Mucosa of descending colon (tissue), 3 donors: Measurements from ENCODE around the gene SEC14L1. TPM values are rescaled to one million over a fixed set of nuclear protein-coding genes. Genes with fewer than 3 reads are reported as not detected.

Source experiments
- ATAC-seq: fragments of 200-7000 bp; cut with Tn5 transposase; one replicate; pipeline ENCODE4 v1.9.1; 2020; ENCODE audit warnings: mild to moderate bottlenecking, moderate library complexity
- DNase-seq, 3 donors: peaks; one replicate each; pipeline ENCODE4 v3.0.0-alpha.2; 2020
- H3K36me3 ChIP-seq: fragments of 200-600 bp; one replicate; pipeline ENCODE4 v1.8.0; 2021; ENCODE audit warnings: low read depth, mild to moderate bottlenecking
- H3K4me1 ChIP-seq: fragments of 200-600 bp; one replicate; pipeline ENCODE4 v1.8.0; 2021; ENCODE audit warnings: low read depth, mild to moderate bottlenecking
- H3K4me3 ChIP-seq: fragments of 200-600 bp; one replicate; pipeline ENCODE4 v1.8.0; 2021; ENCODE audit warnings: mild to moderate bottlenecking
- H3K9me3 ChIP-seq: fragments of 200-600 bp; one replicate; pipeline ENCODE4 v1.8.0; 2021; ENCODE audit warnings: mild to moderate bottlenecking
- intact Hi-C, 2 donors: fragments of 100-400 bp; cut with DNase I in 1 of 2; cut with micrococcal nuclease in 1 of 2; formaldehyde crosslinking; loops; one replicate each; pipeline versions ENCODE4 v1.11.0 to v1.11.1; 2022; cut with DNase I, micrococcal nuclease
- total RNA-seq, 3 donors: library from RNA; stranded (reverse); fragmentation: NEBNext Ultra II Directional in 2 of 3; extraction: Animal tissue kit (Norgen Biotek cat#: 25700) in 2 of 3; gene quantifications; one replicate each; pipeline versions ENCODE4 v1.2.1 to v1.2.4, GENCODE V29; 2021 to 2023
- TF ChIP-seq, protein P1 (sequence below): fragments of 200-600 bp; IDR thresholded peaks from one replicate; pipeline ENCODE4 v1.8.0; 2022; ENCODE audit warnings: antibody characterized with exemption, mild to moderate bottlenecking
- donor health status: DM: no; HTN: no; CAD: no; lungs with moderate emphysema.
- donor health status: DM: no; HTN: no; CAD: no.
- donor health status: DM: no; HTN: yes; CAD: no.

Gene SEC14L1
- total RNA-seq, 3 donors from 2014 or later = 24.5 to 44.6 (median 44.0) TPM

DNA sequence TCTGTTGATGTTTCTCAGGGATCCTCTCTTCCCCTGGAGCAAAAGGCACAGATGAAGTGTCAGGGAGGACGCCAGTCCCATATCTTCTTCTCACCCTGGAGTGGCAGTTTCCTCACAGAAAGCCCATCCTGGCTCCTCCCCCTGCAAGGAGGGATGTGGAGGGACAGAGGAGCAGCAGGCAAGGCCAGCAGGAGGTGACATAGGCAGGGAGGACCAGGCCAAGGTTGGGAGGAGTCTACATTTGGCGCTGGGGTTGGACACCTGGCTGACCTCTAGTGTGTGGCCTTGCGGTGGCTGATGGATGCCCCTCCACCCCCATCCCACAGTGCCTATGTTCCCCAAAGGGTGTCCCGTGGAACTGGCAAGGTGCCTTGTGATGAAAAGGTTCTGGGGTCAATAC is 125.4 kb downstream of the SEC14L1 start:
- DNase-seq (no peak), ATAC-seq (no peak)
- no peaks in the 10 kb centered on the region for H3K36me3 ChIP-seq
- H3K9me3 ChIP-seq = no peaks in the 10 kb centered on the region
- TF ChIP-seq, protein P1, sequence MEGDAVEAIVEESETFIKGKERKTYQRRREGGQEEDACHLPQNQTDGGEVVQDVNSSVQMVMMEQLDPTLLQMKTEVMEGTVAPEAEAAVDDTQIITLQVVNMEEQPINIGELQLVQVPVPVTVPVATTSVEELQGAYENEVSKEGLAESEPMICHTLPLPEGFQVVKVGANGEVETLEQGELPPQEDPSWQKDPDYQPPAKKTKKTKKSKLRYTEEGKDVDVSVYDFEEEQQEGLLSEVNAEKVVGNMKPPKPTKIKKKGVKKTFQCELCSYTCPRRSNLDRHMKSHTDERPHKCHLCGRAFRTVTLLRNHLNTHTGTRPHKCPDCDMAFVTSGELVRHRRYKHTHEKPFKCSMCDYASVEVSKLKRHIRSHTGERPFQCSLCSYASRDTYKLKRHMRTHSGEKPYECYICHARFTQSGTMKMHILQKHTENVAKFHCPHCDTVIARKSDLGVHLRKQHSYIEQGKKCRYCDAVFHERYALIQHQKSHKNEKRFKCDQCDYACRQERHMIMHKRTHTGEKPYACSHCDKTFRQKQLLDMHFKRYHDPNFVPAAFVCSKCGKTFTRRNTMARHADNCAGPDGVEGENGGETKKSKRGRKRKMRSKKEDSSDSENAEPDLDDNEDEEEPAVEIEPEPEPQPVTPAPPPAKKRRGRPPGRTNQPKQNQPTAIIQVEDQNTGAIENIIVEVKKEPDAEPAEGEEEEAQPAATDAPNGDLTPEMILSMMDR = no peak
- H3K4me1 ChIP-seq = no peaks in the 10 kb centered on the region
- intact Hi-C loops = no loop called here
- H3K4me3 ChIP-seq = no peak overlapping the region
